NCI-H2227 (cell line): ENCODE measurements around the gene NPIPB9.

Experiments
- DNase-seq: peaks from one replicate; lab custom pipeline; 2025; ENCODE audit not compliant: unreplicated experiment; lab: John Stamatoyannopoulos, UW

The NPIPB9 gene

GRCh38 chr16:28821874-28822519 lies 70.4 kb downstream of the NPIPB9 start:
- no peak for DNase-seq
